Astrocyte (in vitro differentiated cells and primary cell): Measurements from ENCODE around the gene MRPS18A. TPM values are rescaled to one million over a fixed set of nuclear protein-coding genes. Genes with fewer than 3 reads are reported as not detected.
"Not testable (repeated sequence)": the region's sequence is repeated elsewhere in the genome, so short reads cannot be mapped to it uniquely, and the experiment has no call there.

Experiments used
- DNase-seq: peaks from one replicate; pipeline ENCODE4 v3.0.0-alpha.2; 2010; ENCODE audit warnings: low read depth
- FAIRE-seq: peaks from 2 replicates; lab custom pipeline; 2011; peaks lifted over from hg19 to GRCh38; lab: Jason Lieb, UNC
- H2AFZ ChIP-seq: 2 replicates; pipeline ENCODE4 v1.6.0; 2012; ENCODE audit warnings: low read depth, low read length, inconsistent platforms
- H3K27ac ChIP-seq: 2 replicates; pipeline ENCODE4 v1.5.1; 2011; ENCODE audit warnings: low read depth, low read length, inconsistent platforms
- H3K27me3 ChIP-seq: 2 replicates; pipeline ENCODE4 v1.6.0; 2011; ENCODE audit warnings: low read length, inconsistent platforms; ENCODE audit not compliant: insufficient read depth
- H3K36me3 ChIP-seq: 2 replicates; pipeline ENCODE4 v1.5.1; 2011; ENCODE audit warnings: low read length, inconsistent platforms; ENCODE audit not compliant: insufficient read depth
- H3K4me1 ChIP-seq: 2 replicates; pipeline ENCODE4 v1.5.1; 2011; ENCODE audit warnings: low read length, inconsistent platforms; ENCODE audit not compliant: insufficient read depth
- H3K4me2 ChIP-seq: 2 replicates; pipeline ENCODE4 v1.6.0; 2012; ENCODE audit warnings: low read length, inconsistent platforms
- H3K4me3 ChIP-seq: 2 replicates; pipeline ENCODE4 v1.5.1; 2011; ENCODE audit warnings: low read depth, mild to moderate bottlenecking, low read length, inconsistent platforms; ENCODE audit not compliant: insufficient read depth
- H3K79me2 ChIP-seq: 2 replicates; pipeline ENCODE4 v1.6.0; 2012; ENCODE audit warnings: mild to moderate bottlenecking, low read length, inconsistent platforms; ENCODE audit not compliant: insufficient read depth
- H3K9ac ChIP-seq: 2 replicates; pipeline ENCODE4 v1.6.0; 2012; ENCODE audit warnings: mild to moderate bottlenecking, low read length, inconsistent platforms
- H3K9me3 ChIP-seq: 2 replicates; pipeline ENCODE4 v1.5.1; 2012; ENCODE audit warnings: low read depth, mild to moderate bottlenecking, low read length, inconsistent platforms; ENCODE audit not compliant: insufficient read depth
- H4K20me1 ChIP-seq: 2 replicates; pipeline ENCODE4 v1.6.0; 2012; ENCODE audit warnings: low read length, inconsistent platforms; ENCODE audit not compliant: insufficient read depth
- H3K27ac Mint-ChIP-seq: one replicate; pipeline ENCODE4 v1.8.0; 2021; ENCODE audit warnings: mild to moderate bottlenecking, mixed read lengths; ENCODE audit not compliant: unreplicated experiment
- H3K27me3 Mint-ChIP-seq: one replicate; pipeline ENCODE4 v1.8.0; 2021; ENCODE audit warnings: low read depth, mixed read lengths; ENCODE audit not compliant: unreplicated experiment
- H3K36me3 Mint-ChIP-seq: one replicate; pipeline ENCODE4 v1.8.0; 2021; ENCODE audit warnings: low read depth, mixed read lengths; ENCODE audit not compliant: unreplicated experiment
- H3K4me1 Mint-ChIP-seq: one replicate; pipeline ENCODE4 v1.8.0; 2021; ENCODE audit warnings: low read depth, mixed read lengths; ENCODE audit not compliant: unreplicated experiment
- H3K4me3 Mint-ChIP-seq: one replicate; pipeline ENCODE4 v1.8.0; 2021; ENCODE audit warnings: mild to moderate bottlenecking, moderate library complexity, mixed read lengths; ENCODE audit not compliant: unreplicated experiment
- H3K9me3 Mint-ChIP-seq: one replicate; pipeline ENCODE4 v1.8.0; 2021; ENCODE audit warnings: mild to moderate bottlenecking, mixed read lengths; ENCODE audit not compliant: unreplicated experiment
- CTCF ChIP-seq: IDR thresholded peaks from 2 replicates; pipeline ENCODE4 v1.5.1; 2011; ENCODE audit warnings: low read depth, mild to moderate bottlenecking, inconsistent platforms, low read length, moderate library complexity; ENCODE audit not compliant: insufficient read depth
- EZH2 ChIP-seq: IDR thresholded peaks from 2 replicates; pipeline ENCODE4 v1.6.1; 2012; ENCODE audit warnings: mild to moderate bottlenecking, low read length, inconsistent platforms; ENCODE audit not compliant: insufficient read depth
- total RNA-seq: library from RNA; stranded (reverse); gene quantifications from 2 replicates; pipeline ENCODE4 v1.2.1, GENCODE V29; 2021

The MRPS18A gene
- total RNA-seq, 1 donor from 2014 or later = 33.5 TPM

GRCh38 chr6:43702171-43702533 is 14.6 kb upstream of the MRPS18A start:
- H3K9me3 Mint-ChIP-seq = no peaks in the 10 kb centered on the region
- Histone ChIP-seq H3K9ac (no peak overlapping the region), H3K4me1 (peaks cover 25% of the 10 kb centered on the region), H3K27ac (peak overlapping the region; percentile 0), H3K4me2 (peak overlapping the region; percentile 72), H3K4me3 (no peak overlapping the region), H2AFZ (peak overlapping the region; percentile 51), H3K27me3 (no peaks in the 10 kb centered on the region), H4K20me1 (no peaks in the 10 kb centered on the region), H3K9me3 (no peaks in the 10 kb centered on the region), H3K36me3 (no peaks in the 10 kb centered on the region), H3K79me2 (no peaks in the 10 kb centered on the region)
- H3K4me3 Mint-ChIP-seq = no peak overlapping the region
- peak overlapping the region; percentile 75 for H3K27ac Mint-ChIP-seq
- FAIRE-seq = no peak
- H3K4me1 Mint-ChIP-seq = peaks cover 23% of the 10 kb centered on the region
- H3K36me3 Mint-ChIP-seq = no peaks in the 10 kb centered on the region
- no peak for DNase-seq
- no peak for TF ChIP-seq CTCF
- no peak for TF ChIP-seq EZH2
- peaks cover 7% of the 10 kb centered on the region for H3K27me3 Mint-ChIP-seq

GRCh38 chr6:43700939-43701560 is 13.5 kb upstream of the MRPS18A start:
- H3K27me3 Mint-ChIP-seq, DNase-seq, H3K4me3 Mint-ChIP-seq, H2AFZ ChIP-seq, H3K27ac ChIP-seq, H3K4me2 ChIP-seq, H3K9me3 Mint-ChIP-seq, H3K27me3 ChIP-seq, H3K4me3 ChIP-seq, H3K9ac ChIP-seq, H4K20me1 ChIP-seq, FAIRE-seq, H3K79me2 ChIP-seq, H3K36me3 ChIP-seq, H3K36me3 Mint-ChIP-seq, H3K27ac Mint-ChIP-seq, H3K9me3 ChIP-seq: not testable (repeated sequence)
- H3K4me1 Mint-ChIP-seq = peaks cover 19% of the 10 kb centered on the region
- peaks cover 25% of the 10 kb centered on the region for H3K4me1 ChIP-seq

- Histone ChIP-seq H2AFZ (no peak overlapping the region), H3K9me3 (no peaks in the 10 kb centered on the region), H3K27me3 (no peaks in the 10 kb centered on the region), H3K9ac (no peak overlapping the region), H3K4me1 (peaks cover 25% of the 10 kb centered on the region), H3K4me3 (no peak overlapping the region), H3K79me2 (no peaks in the 10 kb centered on the region), H3K27ac (no peak overlapping the region), H3K4me2 (no peak overlapping the region), H3K36me3 (no peaks in the 10 kb centered on the region), H4K20me1 (no peaks in the 10 kb centered on the region)
- no peak for TF ChIP-seq CTCF
- no peak for TF ChIP-seq EZH2
- Mint-ChIP-seq H3K27ac (no peak overlapping the region), H3K27me3 (no peaks in the 10 kb centered on the region), H3K4me1 (peaks cover 16% of the 10 kb centered on the region), H3K4me3 (no peak overlapping the region), H3K9me3 (no peaks in the 10 kb centered on the region), H3K36me3 (no peaks in the 10 kb centered on the region)
- DNase-seq = no peak
- no peak for FAIRE-seq
Observed at GRCh38 chr6:43699564-43700186, 12.1 kb upstream of the MRPS18A start.
